Osteocyte (in vitro differentiated cells): ENCODE measurements around the gene SERTAD2. TPM values are rescaled to one million over a fixed set of nuclear protein-coding genes. Genes with fewer than 3 reads are reported as not detected.

Experiments
- DNase-seq: peaks from one replicate; pipeline ENCODE4 v3.0.0; 2021; ENCODE audit warnings: mixed read lengths; ENCODE audit not compliant: unreplicated experiment; ENCODE audit errors: extremely low spot score
- H3K27ac Mint-ChIP-seq: one replicate; pipeline ENCODE4 v1.8.0; 2021; ENCODE audit warnings: mild to moderate bottlenecking, mixed read lengths; ENCODE audit not compliant: unreplicated experiment
- H3K27me3 Mint-ChIP-seq: one replicate; pipeline ENCODE4 v1.8.0; 2021; ENCODE audit warnings: mixed read lengths; ENCODE audit not compliant: unreplicated experiment
- H3K36me3 Mint-ChIP-seq: one replicate; pipeline ENCODE4 v1.8.0; 2021; ENCODE audit warnings: mixed read lengths; ENCODE audit not compliant: unreplicated experiment
- H3K4me1 Mint-ChIP-seq: one replicate; pipeline ENCODE4 v1.8.0; 2021; ENCODE audit warnings: mixed read lengths; ENCODE audit not compliant: unreplicated experiment
- H3K4me3 Mint-ChIP-seq: one replicate; pipeline ENCODE4 v1.8.0; 2021; ENCODE audit warnings: mild to moderate bottlenecking, moderate library complexity, mixed read lengths; ENCODE audit not compliant: unreplicated experiment
- H3K9me3 Mint-ChIP-seq: one replicate; pipeline ENCODE4 v1.8.0; 2021; ENCODE audit warnings: mixed read lengths; ENCODE audit not compliant: unreplicated experiment
- CTCF ChIP-seq: fragments of 200-600 bp; sonication (generic); IDR thresholded peaks from 2 replicates; pipeline ENCODE4 v1.5.0; 2021; ENCODE audit warnings: antibody characterized with exemption, mild to moderate bottlenecking, moderate library complexity
- total RNA-seq: library from RNA; stranded (reverse); gene quantifications from 2 replicates; pipeline ENCODE4 v1.2.1, GENCODE V29; 2021

The SERTAD2 gene
- total RNA-seq, 1 donor from 2014 or later: 17.4 TPM

- H3K4me1 Mint-ChIP-seq: peaks cover 19% of the 10 kb centered on the region
- H3K9me3 Mint-ChIP-seq: no peaks in the 10 kb centered on the region
- no peak for DNase-seq
- H3K4me3 Mint-ChIP-seq: no peak overlapping the region
- no peaks in the 10 kb centered on the region for H3K27me3 Mint-ChIP-seq
- H3K36me3 Mint-ChIP-seq: no peaks in the 10 kb centered on the region
- no peak overlapping the region for H3K27ac Mint-ChIP-seq
- no peak for TF ChIP-seq CTCF
These were observed 4.6 kb upstream of the SERTAD2 start for GRCh38 chr2:64658269-64658668.

DNA sequence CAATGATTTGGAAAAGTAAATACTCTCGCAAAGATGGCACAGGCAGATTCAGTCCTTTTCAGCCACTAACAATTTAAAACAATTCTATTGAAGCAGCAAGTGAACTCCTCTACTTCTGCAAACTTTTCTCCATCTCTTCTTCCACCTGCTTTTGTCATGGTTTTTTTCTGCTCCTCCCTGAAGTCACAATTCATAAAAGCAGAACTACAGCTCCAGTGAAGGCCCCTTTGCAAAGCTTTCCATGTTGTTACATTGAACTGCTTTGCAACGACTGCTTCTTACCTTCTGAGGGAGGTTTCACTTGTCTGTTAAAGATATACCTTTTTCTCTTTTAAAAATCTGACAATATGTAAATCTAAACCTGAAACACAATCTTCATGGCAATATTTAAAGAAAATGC is 3.7 kb upstream of the SERTAD2 start:
- DNase-seq: no peak
- H3K36me3 Mint-ChIP-seq: no peaks in the 10 kb centered on the region
- H3K4me3 Mint-ChIP-seq: no peak overlapping the region
- H3K9me3 Mint-ChIP-seq: no peaks in the 10 kb centered on the region
- no peaks in the 10 kb centered on the region for H3K27me3 Mint-ChIP-seq
- peaks cover 22% of the 10 kb centered on the region for H3K4me1 Mint-ChIP-seq
- TF ChIP-seq CTCF: no peak
- H3K27ac Mint-ChIP-seq: no peak overlapping the region

DNA sequence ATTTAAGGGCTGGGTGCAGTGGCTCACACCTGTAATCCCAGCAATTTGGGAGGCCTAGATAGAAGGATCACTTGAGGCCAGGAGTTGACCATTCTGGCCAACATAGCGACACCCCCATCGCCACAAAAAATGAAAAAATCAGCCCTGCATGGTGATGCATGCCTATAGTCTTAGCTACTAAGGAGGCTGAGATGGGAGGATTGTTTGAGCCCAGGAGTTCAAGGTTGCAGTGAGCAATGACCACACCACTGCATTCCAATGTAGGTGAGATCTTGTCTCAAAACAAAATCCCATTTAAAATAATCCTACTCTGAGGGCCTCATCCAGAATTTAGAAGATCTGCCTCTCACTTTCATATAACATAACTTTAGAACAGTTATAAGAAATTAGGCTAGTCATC is 2.7 kb upstream of the SERTAD2 start:
- peaks cover 24% of the 10 kb centered on the region for H3K4me1 Mint-ChIP-seq
- no peak overlapping the region for H3K4me3 Mint-ChIP-seq
- no peak for TF ChIP-seq CTCF
- no peaks in the 10 kb centered on the region for H3K27me3 Mint-ChIP-seq
- no peak for DNase-seq
- no peaks in the 10 kb centered on the region for H3K9me3 Mint-ChIP-seq
- H3K27ac Mint-ChIP-seq: no peak overlapping the region
- no peaks in the 10 kb centered on the region for H3K36me3 Mint-ChIP-seq

- TF ChIP-seq CTCF: no peak
- Mint-ChIP-seq H3K27me3 (no peaks in the 10 kb centered on the region), H3K27ac (no peak overlapping the region), H3K36me3 (no peaks in the 10 kb centered on the region), H3K4me1 (peaks cover 26% of the 10 kb centered on the region), H3K4me3 (no peak overlapping the region), H3K9me3 (no peaks in the 10 kb centered on the region)
- no peak for DNase-seq
These were observed 2.2 kb upstream of the SERTAD2 start for GRCh38 chr2:64655873-64656272.

DNA sequence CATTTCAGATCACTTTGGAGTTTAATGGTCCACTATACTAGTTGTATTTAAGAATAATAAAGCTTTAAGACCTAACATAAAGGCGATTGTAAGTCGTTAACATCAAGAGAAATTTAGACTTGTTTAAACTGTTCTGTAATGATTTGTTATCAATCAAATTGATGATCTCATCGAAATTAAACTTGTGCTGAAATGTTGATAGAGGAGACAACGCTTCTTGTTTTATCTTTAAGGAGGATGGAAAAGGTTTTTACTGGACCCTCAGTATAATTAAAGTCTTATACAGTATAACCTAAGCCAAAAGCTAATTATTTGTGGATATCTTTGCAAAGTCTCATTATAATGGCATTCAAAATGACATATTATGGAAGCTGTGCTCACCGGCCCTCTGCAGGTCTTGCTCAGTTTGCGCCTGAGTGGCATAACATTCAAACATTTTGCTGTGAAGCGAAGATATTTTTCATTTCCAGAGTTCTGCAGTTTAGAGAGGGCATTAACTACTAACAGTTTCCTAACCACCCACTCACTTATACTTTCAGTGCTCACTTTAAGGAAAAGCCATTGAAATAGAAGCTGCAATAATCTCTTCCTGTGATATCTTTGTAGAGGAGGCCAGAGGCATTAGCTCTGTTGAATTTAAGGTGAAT is 1.4 kb upstream of the SERTAD2 start:
- peak overlapping the region; percentile 79 for H3K4me3 Mint-ChIP-seq
- peaks cover 26% of the 10 kb centered on the region for H3K4me1 Mint-ChIP-seq
- H3K27ac Mint-ChIP-seq: peak overlapping the region; percentile 94
- no peak for DNase-seq
- H3K9me3 Mint-ChIP-seq: no peaks in the 10 kb centered on the region
- H3K36me3 Mint-ChIP-seq: no peaks in the 10 kb centered on the region
- peak; percentile 44 for TF ChIP-seq CTCF
- H3K27me3 Mint-ChIP-seq: no peaks in the 10 kb centered on the region
